NCI-H1436 (cell line): Measurements from ENCODE around the gene TOPBP1.

Source experiments
- DNase-seq: peaks from one replicate; lab custom pipeline; 2025; lab: John Stamatoyannopoulos, UW

The TOPBP1 gene

DNA sequence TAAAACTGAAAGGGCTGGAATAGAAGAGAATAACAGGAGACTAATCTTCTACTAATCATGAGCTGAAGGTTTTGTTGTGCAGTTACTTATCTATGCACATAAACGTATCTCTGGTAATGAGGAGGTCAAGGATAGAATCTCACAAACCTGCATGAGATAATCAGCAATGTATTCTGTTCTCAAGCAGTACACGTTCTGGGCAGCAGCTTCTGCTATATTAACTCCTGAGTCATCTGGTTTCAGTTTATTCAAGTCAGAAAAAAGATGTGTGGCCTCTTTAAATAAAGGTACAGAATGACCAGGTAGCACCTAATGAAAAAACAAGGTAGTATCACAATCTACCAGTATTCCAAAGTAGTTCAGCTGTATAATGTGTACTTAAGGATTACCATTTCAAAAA lies 53.4 kb downstream of the TOPBP1 start:
- no peak for DNase-seq

GRCh38 chr3:133607816-133608215 lies 53.9 kb downstream of the TOPBP1 start:
- DNase-seq, result no peak

DNA sequence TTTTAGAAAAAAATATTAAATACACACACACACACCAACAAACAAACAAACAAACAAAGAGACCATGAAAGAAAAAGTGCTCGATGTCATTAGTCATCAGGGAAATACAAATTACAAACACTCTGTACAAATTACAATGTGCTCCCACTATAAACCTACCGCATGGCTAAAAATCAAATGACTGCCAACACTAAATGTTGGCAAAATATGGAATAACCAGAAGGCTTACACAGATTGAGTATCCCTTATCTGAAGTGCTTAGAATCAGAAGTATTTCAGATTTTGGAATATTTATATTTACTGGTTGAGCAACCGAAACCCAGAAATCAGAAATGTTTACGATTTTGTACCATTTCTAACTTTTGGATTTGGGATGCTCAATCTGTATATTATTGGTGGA lies 54.8 kb downstream of the TOPBP1 start:
- DNase-seq, result no peak

GRCh38 chr3:133606342-133606741 lies 55.4 kb downstream of the TOPBP1 start:
- no peak for DNase-seq

- DNase-seq, result no peak
These were observed 61.1 kb downstream of the TOPBP1 start for GRCh38 chr3:133600572-133601081.

DNA sequence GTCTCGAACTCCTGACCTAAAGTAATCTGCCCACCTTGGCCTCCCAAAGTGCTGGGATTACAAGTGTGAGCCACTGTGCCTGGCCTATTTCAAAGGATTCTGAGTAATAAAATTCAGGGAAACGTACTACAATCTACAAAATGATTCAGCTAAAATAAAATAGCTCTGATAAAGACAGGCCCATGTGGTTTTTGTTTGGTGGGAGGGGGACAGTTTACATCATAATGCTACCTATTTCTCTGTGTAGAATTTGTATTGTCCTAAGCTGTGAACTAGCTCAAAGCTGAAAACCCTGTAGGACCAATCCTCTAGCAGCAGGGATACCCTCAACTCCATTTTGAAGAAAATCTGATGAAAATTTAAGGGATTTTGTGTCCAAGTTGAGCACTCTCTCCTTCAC lies 62.5 kb downstream of the TOPBP1 start:
- no peak for DNase-seq

DNA sequence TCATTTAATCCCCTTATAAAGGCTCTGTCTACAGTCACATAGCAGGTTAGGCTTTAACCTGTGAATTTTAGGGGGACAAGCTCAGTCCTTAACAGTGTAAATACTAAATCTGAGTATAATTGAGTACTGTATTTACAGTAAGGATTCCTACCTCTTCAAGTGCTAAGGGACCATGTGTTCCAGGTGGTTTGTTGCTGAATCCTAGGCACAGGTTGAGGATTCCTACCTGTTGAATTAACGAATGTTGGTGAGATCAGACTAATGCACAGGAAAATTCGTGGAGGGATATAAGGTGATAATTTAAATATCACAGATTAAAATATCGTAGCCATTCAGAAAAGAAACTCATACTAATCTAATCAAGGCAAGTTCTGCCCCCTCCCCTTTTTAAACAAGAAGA lies 63.3 kb downstream of the TOPBP1 start:
- DNase-seq, result no peak

- DNase-seq, result no peak
These were observed 66.4 kb downstream of the TOPBP1 start for GRCh38 chr3:133595341-133595740.

GRCh38 chr3:133593243-133593642 lies 68.5 kb downstream of the TOPBP1 start:
- no peak for DNase-seq

GRCh38 chr3:133592843-133593242 lies 68.9 kb downstream of the TOPBP1 start:
- no peak for DNase-seq

DNA sequence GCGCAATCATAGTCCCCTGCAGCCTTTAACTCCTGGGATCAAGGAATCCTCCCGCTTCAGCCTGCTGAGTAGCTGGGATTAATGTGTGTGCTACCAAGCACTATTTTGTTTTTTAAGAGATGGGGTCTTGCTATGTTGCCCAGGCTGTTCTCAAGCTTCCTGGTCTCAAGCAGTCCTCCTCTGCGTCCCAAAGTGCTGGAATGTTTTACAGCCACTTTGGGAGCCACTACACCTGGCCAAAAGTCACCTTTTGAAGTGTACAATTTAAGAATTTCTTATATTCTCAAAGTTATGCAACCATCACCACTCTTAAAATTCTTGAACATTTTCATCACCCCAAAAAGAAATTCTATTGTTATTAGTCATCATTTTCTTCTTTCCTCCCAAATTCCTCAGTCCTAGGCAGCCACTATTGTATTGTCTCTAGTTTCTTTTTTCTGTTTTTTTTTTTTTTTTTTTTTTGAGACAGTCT lies 70.4 kb downstream of the TOPBP1 start:
- no peak for DNase-seq

GRCh38 chr3:133589503-133589902 lies 72.2 kb downstream of the TOPBP1 start:
- no peak for DNase-seq

DNA sequence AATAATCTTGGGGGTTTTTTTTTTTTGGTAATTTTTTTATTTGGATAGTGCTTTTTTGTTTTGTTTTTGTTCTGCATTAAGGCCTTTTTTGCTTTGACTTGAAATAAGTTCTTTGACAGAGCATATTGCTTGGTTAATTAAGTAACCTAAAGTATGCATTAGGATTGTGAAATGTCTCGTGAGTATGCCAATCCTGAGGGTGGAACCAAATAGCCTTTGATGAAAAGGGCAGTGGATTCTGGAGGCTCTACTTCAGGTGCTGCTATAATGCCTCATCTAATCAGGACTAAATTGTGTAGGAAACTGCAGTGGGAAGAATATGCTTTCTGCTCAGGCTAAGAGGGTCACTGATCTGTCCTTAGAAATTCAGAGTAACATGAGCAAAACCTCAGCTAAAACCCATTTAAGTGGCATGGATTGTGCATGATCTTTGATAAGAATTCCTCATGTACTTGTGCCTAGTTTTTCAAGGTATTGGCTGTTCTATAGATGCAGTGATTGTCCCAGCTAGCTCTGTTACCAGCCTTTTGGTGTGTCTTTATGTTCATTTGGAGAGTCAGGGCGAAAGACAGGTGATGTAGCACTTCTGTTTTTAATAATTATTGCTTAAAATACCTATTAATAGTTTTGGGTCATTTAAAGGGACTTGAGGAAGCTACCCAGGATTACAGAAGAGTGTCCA lies 72.8 kb downstream of the TOPBP1 start:
- no peak for DNase-seq

DNA sequence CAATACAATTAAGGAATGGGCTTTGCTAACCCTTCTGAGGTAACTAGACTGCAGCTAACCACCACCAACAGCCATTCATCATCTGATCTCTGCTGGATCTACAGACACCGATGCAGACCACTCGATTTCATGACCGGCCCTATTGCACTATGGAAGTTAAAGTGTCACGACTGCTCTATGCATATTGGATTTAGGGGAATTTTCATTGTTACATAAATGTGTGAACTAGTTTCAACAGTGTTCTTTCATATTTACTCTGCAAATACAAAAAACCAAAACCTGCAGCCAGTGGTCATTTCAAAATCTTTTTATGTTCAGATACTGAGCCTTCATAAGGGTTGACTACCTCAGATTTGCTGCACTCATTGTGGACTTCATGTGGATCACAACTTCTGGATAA lies 73.7 kb downstream of the TOPBP1 start:
- DNase-seq, result no peak

DNA sequence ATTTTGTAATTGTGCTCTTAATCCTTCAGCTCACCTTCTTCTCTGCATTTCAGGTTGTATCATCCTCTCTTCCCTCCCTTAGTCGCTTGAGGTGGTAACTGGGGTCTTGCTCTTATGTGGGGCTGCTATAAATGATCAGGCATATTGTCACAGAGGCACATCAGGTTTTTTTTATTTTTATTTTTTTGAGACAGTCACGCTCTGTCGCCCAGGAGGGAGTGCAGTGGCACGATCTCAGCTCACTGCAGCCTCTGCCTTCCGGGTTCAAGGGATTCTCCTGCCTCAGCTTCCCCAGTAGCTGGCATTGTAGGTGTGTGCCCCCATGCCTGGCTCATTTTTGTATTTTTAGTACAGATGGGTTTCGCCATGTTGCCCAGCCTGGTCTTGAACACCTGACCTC lies 78.3 kb downstream of the TOPBP1 start:
- no peak for DNase-seq

DNA sequence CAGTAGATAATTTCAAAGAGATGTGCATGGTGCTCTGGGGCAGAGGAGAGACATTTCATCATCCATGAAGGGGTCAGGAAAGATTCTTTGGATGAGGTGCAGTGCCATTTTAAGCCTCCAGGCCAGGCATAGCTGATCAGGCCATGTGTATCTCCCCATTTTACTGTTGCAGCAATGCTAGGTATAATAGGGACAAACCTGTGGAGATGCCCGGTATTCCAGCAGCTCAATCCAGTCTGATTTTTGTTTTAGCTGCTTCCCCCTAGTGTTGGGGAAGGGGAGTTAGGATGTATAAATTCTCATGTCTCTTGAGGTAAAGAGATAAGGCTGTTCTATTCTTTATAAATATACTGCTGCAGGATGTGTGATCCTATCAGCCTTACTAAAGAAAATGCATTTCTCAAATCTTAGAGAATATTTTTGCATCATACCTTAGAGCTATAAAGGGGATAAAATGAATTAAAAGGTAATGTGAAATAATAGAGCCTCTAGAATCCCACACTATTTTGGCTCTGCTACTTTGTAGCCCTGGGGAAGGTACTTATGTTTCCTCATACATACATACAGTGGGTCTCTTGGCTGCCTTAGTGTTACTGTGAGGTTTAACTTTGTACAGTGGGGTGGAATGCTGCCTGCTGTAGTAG lies 83.1 kb downstream of the TOPBP1 start:
- no peak for DNase-seq

DNA sequence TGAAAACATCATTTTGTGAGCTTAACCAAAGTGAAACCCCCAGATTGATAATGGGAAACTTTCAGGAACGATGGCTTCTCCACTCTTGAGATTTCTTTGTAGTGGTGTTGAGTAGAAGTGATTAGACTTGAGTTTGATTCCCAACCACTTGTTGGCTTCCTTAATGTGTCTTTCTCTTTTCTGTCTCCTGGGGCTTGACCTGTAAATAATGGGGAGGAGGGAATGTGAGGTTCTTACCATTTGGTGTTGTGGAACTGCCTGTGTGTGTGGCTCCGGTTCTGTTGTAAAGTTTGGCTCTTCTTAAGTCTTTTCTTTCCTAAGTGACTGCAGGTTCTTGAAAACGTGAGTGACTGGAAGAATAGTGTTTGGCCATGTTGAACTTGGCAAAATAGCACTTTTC lies 85.6 kb downstream of the TOPBP1 start:
- DNase-seq, result no peak

DNA sequence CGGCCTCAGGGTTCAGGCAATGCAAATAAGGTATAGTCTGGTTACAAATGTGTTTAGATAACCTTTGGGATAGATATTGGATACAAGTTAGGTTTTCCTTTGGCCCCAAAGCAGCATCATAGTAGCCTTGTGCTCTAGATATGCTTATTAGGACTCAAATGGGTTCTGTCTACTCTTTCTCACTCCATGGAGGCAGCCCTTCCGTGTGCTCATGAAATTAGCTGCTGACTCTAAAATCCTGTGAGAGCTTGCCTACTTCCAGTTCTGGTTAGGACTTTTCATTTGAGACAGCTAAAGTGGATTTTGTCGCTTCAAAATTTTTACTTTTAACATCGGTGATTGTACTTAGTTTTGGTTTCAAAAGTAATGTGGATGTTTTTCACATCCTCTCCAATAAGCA lies 86.7 kb downstream of the TOPBP1 start:
- no peak for DNase-seq

DNA sequence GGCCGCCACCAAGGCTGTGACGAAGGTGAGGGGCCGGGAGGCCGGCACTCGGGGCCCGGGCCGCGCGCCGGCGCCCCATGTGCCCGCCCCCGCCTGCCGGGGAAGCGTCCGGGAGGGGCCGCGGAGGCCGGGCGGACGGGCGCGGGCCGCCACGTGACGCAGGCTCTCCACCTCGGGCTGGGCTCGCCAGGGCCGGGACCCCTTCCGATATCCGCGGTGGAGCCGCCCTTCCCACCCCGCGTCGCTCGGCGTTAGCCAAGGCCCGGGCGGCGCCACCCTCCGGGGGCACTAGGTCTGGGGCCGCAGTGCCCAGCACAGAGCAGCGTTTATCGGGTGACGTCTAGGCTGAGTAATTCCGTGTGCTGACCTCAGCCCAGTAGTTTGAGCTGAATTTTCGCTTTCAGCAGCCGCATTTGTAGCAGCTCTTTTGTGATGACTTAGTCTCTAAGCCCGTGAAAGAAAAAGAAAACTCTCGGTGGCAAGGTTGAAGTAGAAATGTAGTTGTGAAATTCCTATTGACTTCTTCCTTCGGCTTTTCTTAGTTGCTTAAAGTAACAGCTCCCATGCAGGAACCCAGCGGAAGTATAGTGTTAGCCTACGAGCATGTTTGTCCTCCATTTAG lies 87.4 kb downstream of the TOPBP1 start:
- DNase-seq, result no peak

- DNase-seq, result no peak
These were observed 88.0 kb downstream of the TOPBP1 start, which contains the start of gene CDV3 for GRCh38 chr3:133573629-133574194. TSS of gene CDV3 (plus strand) at chr3:133573686. CDS start at chr3:133574045, 359 bp downstream.

DNA sequence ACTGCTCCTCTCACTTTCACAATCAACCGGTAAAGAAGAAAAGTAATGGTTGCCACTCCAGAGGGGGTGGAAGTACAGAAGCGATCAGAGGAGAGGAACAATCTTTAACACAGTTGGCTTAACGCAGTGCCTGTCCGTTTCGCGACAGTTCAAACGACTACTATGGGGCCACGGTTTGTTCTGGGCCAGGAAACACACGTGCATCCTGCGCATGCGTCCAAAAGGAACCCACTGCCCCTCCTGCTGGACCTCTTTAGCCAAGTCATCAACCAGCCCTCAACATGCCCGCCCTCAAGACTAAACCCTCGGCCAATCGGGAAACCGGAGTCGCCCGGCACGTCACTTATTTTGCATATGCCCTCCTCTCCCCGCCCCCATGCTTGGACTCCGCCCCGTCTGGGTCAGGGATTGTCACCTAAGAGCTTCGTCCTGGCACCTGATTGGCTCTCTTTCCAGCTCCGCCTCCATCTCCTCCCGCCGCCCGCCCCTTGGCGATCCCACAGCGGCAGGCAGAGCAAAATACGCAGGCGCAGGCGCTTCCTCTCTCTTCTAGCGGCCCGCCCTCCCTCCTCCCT lies 88.6 kb downstream of the TOPBP1 start:
- DNase-seq, result no peak
